ENCODE results near the gene ZNF844.

The ZNF844 gene

GRCh38 chr19:12112701-12113100 lies 48.2 kb downstream of the ZNF844 start:
- no peak for DNase-seq (ENCODE audit: low spot score)
- TF ChIP-seq CTCF (IDR thresholded peaks at IDR 0.05; ENCODE audit: extremely low read depth, insufficient read depth, missing control alignments), result no peak
- in situ Hi-C loops (cut with MboI; ENCODE audit: low pct_unique_long_range_greater_than_20kb, low sequenced_read_pairs, unreplicated experiment), result no loop called here

DNA sequence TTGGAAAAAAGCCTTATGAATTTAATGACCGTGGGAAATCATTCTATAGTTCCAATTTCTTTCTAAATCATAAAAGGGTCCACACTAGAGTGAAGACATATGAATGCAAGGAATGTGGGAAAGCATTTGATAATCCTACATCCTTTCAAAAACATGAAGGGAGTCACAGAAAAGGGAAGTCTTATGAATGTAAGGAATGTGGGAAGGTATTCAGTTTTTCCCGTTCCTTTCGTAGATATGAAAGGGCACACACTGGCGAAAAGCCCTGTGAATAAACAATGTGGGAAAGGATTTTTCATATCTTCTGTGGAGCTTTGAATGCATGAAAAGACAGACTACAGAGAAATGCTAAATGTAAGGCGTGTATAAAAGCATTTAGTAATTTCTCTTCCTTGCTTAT lies 48.6 kb downstream of the ZNF844 start:
- no peak for TF ChIP-seq CTCF (IDR thresholded peaks at IDR 0.05; ENCODE audit: extremely low read depth, insufficient read depth, missing control alignments)
- no peak for DNase-seq (ENCODE audit: low spot score)
- in situ Hi-C loops (cut with MboI; ENCODE audit: low pct_unique_long_range_greater_than_20kb, low sequenced_read_pairs, unreplicated experiment), result no loop called here

DNA sequence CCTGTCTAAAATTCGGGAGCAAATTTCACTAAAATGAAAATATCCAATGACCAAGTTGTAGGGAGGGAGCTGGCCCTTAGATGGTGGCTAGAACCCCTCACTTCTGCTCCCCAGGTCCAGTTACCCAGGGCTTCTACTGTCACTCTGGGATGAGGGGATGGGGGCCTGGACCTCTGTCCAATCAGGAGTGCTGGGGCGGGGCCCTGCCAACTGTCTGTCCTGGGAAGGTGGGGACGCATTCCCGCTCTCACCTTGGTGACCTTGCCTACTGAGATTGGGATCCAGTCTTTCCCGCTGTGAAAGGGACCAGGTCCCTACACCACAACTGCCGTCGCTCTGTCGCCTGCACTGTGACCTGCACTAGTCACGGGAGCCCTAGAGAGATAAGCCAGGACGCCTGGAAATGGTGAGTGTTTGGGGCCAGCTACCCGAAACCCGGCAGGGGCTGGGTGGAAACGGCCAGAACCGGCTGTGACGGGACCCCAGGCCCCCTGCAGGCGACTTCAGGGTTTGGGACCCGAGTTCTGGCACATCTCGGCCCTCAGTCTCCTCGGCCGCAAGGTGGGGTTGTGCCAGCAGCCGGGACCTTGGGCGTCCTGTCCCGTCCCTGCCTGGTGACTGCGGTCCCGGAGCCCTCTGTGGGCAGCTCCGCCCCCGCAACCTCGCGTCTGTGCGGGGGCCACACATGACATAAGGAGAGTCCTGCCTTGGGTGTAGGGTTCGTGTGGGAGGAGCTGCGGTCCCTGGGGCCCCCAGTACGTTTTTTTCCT lies 52.9 kb downstream of the ZNF844 start:
- no peak for TF ChIP-seq CTCF (IDR thresholded peaks at IDR 0.05; ENCODE audit: extremely low read depth, insufficient read depth, missing control alignments)
- in situ Hi-C loops (cut with MboI; ENCODE audit: low pct_unique_long_range_greater_than_20kb, low sequenced_read_pairs, unreplicated experiment), result no loop called here
- DNase-seq (ENCODE audit: low spot score), result no peak

DNA sequence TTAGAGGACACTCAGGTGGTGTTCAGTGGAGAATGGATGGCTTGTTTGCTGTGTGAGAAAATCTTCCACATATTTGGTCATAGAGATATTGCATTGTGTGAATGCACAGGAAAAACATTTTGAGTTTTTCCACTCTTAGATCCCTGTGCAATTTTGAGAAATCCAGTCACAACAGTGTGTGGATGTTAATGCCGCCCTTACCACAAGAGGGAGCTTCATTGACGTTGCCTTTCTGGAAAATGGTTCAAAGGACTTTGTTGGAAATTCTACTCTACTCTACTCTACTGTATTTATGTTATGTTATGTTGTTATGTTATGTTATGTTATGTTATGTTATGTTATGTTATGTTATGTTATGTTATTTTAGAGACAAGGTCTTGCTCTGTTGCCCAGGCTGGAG lies 62.2 kb downstream of the ZNF844 start:
- in situ Hi-C loops (cut with MboI; ENCODE audit: low pct_unique_long_range_greater_than_20kb, low sequenced_read_pairs, unreplicated experiment), result loop anchor here (25.0 kb wide), 1 partner anchor 164 kb away; the partner anchor contains the start of gene ZNF763
- DNase-seq (ENCODE audit: low spot score), result no peak
- peak; percentile 26 for TF ChIP-seq CTCF (IDR thresholded peaks at IDR 0.05; ENCODE audit: extremely low read depth, insufficient read depth, missing control alignments)

Data from GM13977 (cell line).